Upper lobe of right lung (tissue), 1 donor: Measurements from ENCODE around the gene NEK10. TPM values are rescaled to one million over a fixed set of nuclear protein-coding genes. Genes with fewer than 3 reads are reported as not detected.

ENCODE experiments used
- ATAC-seq: fragments of 200-7000 bp; cut with Tn5 transposase; one replicate; pipeline ENCODE4 v1.9.1; 2020; ENCODE audit warnings: mild to moderate bottlenecking, moderate library complexity
- DNase-seq: peaks from one replicate; pipeline ENCODE4 v3.0.0-alpha.2; 2020
- H3K27ac ChIP-seq: fragments of 200-600 bp; one replicate; pipeline ENCODE4 v1.8.0; 2022
- H3K27me3 ChIP-seq: fragments of 200-600 bp; one replicate; pipeline ENCODE4 v1.8.0; 2022; ENCODE audit warnings: mild to moderate bottlenecking
- H3K36me3 ChIP-seq: fragments of 200-600 bp; one replicate; pipeline ENCODE4 v1.8.0; 2022
- H3K4me1 ChIP-seq: fragments of 200-600 bp; one replicate; pipeline ENCODE4 v1.8.0; 2022
- H3K4me3 ChIP-seq: fragments of 200-600 bp; one replicate; pipeline ENCODE4 v1.8.0; 2022; ENCODE audit warnings: mild to moderate bottlenecking
- H3K9me3 ChIP-seq: fragments of 200-600 bp; one replicate; pipeline ENCODE4 v1.8.0; 2022
- CTCF ChIP-seq: fragments of 200-600 bp; IDR thresholded peaks from one replicate; pipeline ENCODE4 v1.8.0; 2022; ENCODE audit warnings: antibody characterized with exemption
- intact Hi-C: fragments of 100-400 bp; cut with DNase I; formaldehyde crosslinking; loops from one replicate; pipeline ENCODE4 v1.11.0; 2022
- total RNA-seq: library from RNA; stranded (reverse); fragmentation: NEBNext Ultra II Directional; extraction: Animal tissue kit (Norgen Biotek cat#: 25700); gene quantifications from one replicate; pipeline ENCODE4 v1.2.1, GENCODE V29; 2021
- donor health status: DM: no; HTN: yes; CAD: no; lungs with severe emphysema.

NEK10 gene
- total RNA-seq, 1 donor from 2014 or later = 0.49 TPM

GRCh38 chr3:27184261-27184660 lies 184.9 kb downstream of the NEK10 start:
- no peaks in the 10 kb centered on the region for H3K9me3 ChIP-seq
- no peak for TF ChIP-seq CTCF

GRCh38 chr3:27176256-27176655 lies 192.9 kb downstream of the NEK10 start:
- no peak overlapping the region for H3K27ac ChIP-seq
- intact Hi-C loops = no loop called here
- DNase-seq = no peak
- ATAC-seq = no peak
- H3K4me3 ChIP-seq = no peak overlapping the region
- no peaks in the 10 kb centered on the region for H3K27me3 ChIP-seq
- no peak for TF ChIP-seq CTCF
- H3K9me3 ChIP-seq = no peaks in the 10 kb centered on the region
- no peaks in the 10 kb centered on the region for H3K36me3 ChIP-seq
- H3K4me1 ChIP-seq = no peaks in the 10 kb centered on the region

More at GRCh38 chr3:27184261-27184660, 184.9 kb downstream of the NEK10 start:
- H3K27me3 ChIP-seq = no peaks in the 10 kb centered on the region
- H3K4me3 ChIP-seq = no peak overlapping the region
- H3K36me3 ChIP-seq = no peaks in the 10 kb centered on the region
- DNase-seq (no peak), ATAC-seq (no peak)
- intact Hi-C loops = no loop called here
- no peaks in the 10 kb centered on the region for H3K4me1 ChIP-seq
- H3K27ac ChIP-seq = no peak overlapping the region

GRCh38 chr3:27174530-27174929 lies 194.7 kb downstream of the NEK10 start:
- no peak for DNase-seq
- Histone ChIP-seq H3K27ac (no peak overlapping the region), H3K4me3 (no peak overlapping the region), H3K9me3 (no peaks in the 10 kb centered on the region), H3K27me3 (no peaks in the 10 kb centered on the region), H3K36me3 (no peaks in the 10 kb centered on the region), H3K4me1 (no peaks in the 10 kb centered on the region)
- ATAC-seq = no peak
- intact Hi-C loops = no loop called here
- TF ChIP-seq CTCF = no peak

DNA sequence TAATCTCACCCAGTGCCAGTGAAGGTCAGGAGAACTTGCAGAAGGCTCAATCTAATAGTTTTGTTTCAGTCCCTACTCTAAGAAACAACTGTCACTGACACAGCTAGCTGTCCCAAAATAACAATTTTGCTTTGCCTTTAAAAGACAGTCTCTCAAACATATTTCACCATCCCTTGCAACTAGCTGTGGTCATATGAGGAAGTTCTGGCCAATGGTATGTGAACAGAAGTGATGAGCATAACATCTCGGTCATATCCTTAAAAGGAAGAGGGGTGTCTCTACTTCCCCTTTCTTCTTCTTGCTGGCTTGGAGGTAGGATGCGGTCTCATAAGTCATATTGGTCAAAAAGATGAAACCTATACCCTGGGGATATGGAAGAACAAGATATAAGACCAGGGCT lies 198.1 kb downstream of the NEK10 start:
- intact Hi-C loops = no loop called here
- no peaks in the 10 kb centered on the region for H3K9me3 ChIP-seq
- TF ChIP-seq CTCF = no peak

DNA sequence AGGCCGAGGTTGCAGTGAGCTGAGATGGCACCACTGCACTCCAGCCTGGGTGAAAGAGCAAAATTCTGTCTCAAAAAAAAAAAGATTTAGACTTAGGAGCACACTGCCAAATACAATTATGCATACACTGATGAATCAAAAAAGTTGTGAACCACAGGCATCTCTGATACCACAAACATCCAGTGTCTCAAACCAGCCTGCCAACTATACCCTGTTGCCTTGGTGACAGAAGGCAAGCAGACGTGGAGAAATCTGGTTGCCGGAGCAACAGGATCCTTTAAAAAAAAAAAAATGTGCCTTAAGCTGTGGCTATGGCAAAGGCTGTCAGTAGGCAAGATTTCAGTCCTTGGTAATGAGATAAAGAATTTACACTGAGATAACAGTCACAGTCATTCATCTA lies 202.3 kb downstream of the NEK10 start:
- no peak for TF ChIP-seq CTCF
- no peak overlapping the region for H3K27ac ChIP-seq
- no peaks in the 10 kb centered on the region for H3K9me3 ChIP-seq
- H3K4me1 ChIP-seq = no peaks in the 10 kb centered on the region
- H3K4me3 ChIP-seq = no peak overlapping the region
- DNase-seq (no peak), ATAC-seq (no peak)
- intact Hi-C loops = no loop called here
- H3K36me3 ChIP-seq = no peaks in the 10 kb centered on the region
- no peaks in the 10 kb centered on the region for H3K27me3 ChIP-seq

More for the DNA sequence above, 198.1 kb downstream of the NEK10 start:
- DNase-seq (no peak), ATAC-seq (no peak)
- no peak overlapping the region for H3K4me3 ChIP-seq
- no peak overlapping the region for H3K27ac ChIP-seq
- no peaks in the 10 kb centered on the region for H3K4me1 ChIP-seq
- no peaks in the 10 kb centered on the region for H3K36me3 ChIP-seq
- H3K27me3 ChIP-seq = no peaks in the 10 kb centered on the region

DNA sequence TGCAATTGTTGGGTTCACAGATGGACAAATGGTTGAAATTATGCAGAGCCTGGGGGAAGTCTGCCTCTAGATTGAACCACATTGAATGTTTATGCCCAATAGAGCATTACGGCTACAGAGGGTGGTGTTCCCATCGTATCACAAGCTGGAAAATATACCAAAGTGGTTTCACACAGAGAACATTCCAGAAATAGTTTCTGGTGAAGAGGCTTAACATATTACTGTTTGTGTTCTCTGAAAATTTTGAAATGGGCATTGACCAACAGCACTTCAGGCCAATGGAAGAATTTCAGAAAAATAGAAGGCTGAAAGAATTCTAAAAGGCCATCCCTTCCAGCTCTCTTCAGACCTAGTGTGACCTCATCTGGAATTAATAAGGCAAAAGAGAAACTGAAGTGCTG lies 203.9 kb downstream of the NEK10 start:
- ATAC-seq = peak; percentile 71

More for the DNA sequence above, 203.9 kb downstream of the NEK10 start:
- H3K27ac ChIP-seq = no peak overlapping the region
- H3K4me3 ChIP-seq = no peak overlapping the region
- no peaks in the 10 kb centered on the region for H3K4me1 ChIP-seq
- H3K36me3 ChIP-seq = no peaks in the 10 kb centered on the region
- intact Hi-C loops = no loop called here
- no peaks in the 10 kb centered on the region for H3K27me3 ChIP-seq
- no peaks in the 10 kb centered on the region for H3K9me3 ChIP-seq
- no peak for DNase-seq
- TF ChIP-seq CTCF = no peak
